CD4-positive, alpha-beta T cell treated with Interleukin-2 at 100 ng/mL for 4 hours (primary cell): Measurements from ENCODE around the gene ZFPM1.

Experiments
- DNase-seq: peaks from one replicate; pipeline ENCODE4 v3.0.0-alpha.2; 2020; ENCODE audit warnings: low spot score

ZFPM1 gene

GRCh38 chr16:88451586-88452481 is 1.2 kb upstream of the ZFPM1 start:
- DNase-seq = peak; percentile 25

DNA sequence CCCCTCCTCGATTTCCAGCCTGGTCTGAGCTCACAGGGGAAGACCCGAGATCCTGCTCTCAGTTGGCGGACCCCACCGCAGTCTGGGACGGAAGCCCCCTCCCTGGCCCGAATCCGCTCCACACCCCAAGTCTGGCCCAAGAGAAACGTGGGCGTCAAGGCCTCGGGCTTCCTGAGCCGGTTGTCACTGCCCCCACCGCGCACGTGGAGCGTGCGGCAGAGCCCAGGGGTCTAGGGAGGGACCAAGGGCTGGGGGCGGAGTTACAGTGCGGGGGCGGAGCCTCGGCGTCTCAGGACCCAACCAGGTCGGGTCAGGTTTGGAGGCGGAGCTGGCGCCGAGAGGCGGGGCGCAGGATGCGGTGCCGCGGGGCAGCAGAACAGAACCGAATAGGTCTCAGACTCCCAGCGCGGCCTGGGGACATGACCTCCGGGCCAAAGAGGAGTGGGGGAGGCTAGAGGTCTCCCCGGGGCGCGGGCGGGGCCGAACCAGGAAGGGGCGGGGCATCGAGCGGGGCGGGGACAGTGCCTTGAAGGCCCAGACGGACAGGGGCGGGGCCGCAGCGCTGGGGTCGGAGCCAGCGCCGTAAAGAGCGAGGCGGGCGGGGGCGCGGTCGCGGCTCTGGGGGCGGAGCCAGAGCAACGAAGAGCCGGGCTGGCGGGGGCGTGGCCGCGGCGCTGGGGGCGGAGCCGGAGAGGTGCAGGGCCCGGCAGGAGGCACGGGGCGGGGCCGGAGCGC is 431 bp upstream of the ZFPM1 start:
- DNase-seq = peak; percentile 98

GRCh38 chr16:88453611-88454522 is 787 bp downstream of the ZFPM1 start:
- DNase-seq = peak; percentile 24

GRCh38 chr16:88454523-88454947 is 1.5 kb downstream of the ZFPM1 start:
- DNase-seq = peak; percentile 51

GRCh38 chr16:88455610-88456355 is 2.7 kb downstream of the ZFPM1 start:
- DNase-seq = peak; percentile 94

DNA sequence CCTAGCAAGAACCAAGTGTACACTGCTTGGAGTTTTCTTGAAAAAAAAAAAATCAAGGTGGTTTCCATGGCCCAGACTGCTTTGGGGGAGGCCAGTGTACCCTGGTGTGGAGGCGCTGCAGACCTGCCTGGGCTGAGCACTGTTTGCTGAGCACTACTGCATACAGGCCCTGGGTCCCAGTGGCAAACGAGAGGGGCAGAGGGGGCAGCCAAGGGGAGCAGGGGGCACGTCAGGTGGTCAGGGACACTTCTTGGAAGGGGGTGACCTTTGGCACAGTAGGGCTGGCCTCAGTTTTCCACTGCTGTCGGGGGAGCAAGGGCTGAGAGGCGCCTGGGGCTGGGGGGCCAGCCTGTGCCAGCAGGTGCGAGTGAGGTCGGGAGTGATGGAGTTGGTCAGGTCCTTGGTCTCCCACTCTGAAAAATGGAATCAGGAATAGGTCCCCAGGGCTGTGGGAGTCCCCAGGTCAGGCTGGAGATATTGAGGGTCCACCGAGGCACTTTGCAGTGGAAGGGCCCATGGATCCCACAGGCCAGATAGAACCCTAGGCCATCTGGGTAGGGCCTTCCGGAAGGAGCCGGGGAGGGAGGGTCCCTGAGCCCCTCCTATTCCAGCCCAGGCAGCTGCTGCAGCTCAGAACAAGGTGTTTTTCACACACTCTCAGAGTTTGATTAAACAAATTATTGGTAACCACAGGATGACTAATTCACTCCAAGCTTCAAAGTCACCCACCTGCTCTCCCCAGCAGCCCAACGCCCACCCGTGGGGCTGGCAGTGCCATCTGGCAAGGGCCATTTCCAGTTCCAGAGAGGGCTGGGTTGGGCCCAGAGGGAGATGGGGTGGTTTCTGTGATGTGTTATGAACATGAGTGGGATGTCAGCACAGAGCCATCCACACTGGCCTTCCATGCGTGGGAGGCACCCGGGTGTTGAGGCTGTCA is 3.5 kb downstream of the ZFPM1 start:
- DNase-seq = peak; percentile 81

GRCh38 chr16:88458039-88458772 is 5.1 kb downstream of the ZFPM1 start:
- DNase-seq = no peak

DNA sequence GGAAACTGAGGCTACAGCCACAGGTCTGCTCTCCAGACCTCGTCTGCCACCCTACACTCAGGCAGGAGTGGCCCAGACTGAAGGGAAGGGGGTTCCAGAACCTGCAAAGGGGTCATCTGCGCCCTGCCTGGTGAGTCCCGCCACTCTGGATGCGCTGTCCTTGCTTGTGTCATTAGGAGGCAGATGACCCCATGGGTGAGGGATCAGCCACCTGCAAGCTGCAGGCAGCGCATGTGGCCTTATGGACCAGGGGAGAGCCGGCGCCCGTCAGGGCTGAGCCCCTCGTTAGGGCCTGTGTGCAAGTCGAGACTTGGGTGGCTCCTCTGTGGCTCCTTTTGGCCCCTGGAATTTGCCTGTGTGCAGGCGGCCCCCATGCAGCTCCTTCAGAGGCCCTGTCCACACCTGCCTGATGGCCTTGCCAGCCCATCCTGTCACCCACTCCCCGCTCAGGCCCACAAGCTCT is 5.7 kb downstream of the ZFPM1 start:
- DNase-seq = no peak

GRCh38 chr16:88459366-88460073 is 6.4 kb downstream of the ZFPM1 start:
- no peak for DNase-seq

GRCh38 chr16:88460496-88461330 is 7.6 kb downstream of the ZFPM1 start:
- DNase-seq = no peak

- no peak for DNase-seq
Observed at GRCh38 chr16:88461331-88462269, 8.5 kb downstream of the ZFPM1 start.

DNA sequence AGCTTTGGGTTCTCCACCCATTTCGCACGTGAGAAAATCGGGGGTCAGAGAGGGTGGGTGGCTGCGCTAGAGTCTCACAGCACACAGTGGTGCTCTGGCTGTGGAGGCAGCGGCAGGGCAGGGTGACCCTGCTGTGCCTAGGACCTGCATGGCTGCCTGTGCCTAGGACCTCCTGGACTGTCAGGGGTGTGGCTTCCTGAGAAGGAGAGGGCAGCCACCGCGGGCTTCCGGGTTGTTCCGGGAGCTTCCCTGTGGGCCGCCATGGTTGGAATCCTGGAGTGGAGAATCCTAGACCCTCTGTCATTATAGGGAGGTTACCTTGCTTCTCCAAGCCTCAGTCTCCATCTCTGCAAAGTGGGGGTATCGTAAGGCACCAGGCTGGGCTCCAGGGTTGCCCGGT is 9.3 kb downstream of the ZFPM1 start:
- DNase-seq = no peak

DNA sequence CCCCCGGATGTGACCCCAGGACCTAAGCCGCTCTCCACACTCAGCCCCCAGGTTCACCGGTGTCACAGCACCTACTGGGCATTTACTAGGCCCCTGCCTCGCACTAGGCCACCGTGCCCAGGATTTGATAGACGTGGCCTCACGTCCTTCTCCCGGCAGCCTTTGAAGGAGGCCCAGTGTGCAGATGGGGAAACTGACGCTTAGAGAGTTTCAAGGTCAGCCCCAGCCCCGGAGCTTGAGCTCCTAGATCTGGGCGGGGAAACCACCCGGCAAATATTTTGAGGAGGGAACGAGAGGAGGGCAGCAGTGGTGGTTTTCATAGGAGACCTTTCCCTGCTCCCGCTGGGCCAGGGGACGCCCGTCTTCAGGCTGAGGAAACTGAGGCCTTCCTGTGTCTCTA is 10.3 kb downstream of the ZFPM1 start:
- DNase-seq = no peak

- DNase-seq = no peak
Observed at GRCh38 chr16:88464447-88465318, 11.6 kb downstream of the ZFPM1 start.

- DNase-seq = no peak
Observed at GRCh38 chr16:88465387-88465983, 12.4 kb downstream of the ZFPM1 start.
